Stimulated activated CD8-positive, alpha-beta memory T cell treated with anti-CD3 and anti-CD28 coated beads, Interleukin-7, amount 100 ng/mL, for 1 hour (primary cell): ENCODE measurements around the gene CD226.
A peak's percentile ranks its signal among the peaks of the same experiment; 100 is the strongest.
"Not testable (repeated sequence)": the region's sequence is repeated elsewhere in the genome, so short reads cannot be mapped to it uniquely, and the experiment has no call there.

Experiments
- DNase-seq, 2 donors: peaks; one replicate each; pipeline ENCODE4 v3.0.0-alpha.2; 2020; ENCODE audit warnings: low read depth in 2 of 2

The CD226 gene

DNA sequence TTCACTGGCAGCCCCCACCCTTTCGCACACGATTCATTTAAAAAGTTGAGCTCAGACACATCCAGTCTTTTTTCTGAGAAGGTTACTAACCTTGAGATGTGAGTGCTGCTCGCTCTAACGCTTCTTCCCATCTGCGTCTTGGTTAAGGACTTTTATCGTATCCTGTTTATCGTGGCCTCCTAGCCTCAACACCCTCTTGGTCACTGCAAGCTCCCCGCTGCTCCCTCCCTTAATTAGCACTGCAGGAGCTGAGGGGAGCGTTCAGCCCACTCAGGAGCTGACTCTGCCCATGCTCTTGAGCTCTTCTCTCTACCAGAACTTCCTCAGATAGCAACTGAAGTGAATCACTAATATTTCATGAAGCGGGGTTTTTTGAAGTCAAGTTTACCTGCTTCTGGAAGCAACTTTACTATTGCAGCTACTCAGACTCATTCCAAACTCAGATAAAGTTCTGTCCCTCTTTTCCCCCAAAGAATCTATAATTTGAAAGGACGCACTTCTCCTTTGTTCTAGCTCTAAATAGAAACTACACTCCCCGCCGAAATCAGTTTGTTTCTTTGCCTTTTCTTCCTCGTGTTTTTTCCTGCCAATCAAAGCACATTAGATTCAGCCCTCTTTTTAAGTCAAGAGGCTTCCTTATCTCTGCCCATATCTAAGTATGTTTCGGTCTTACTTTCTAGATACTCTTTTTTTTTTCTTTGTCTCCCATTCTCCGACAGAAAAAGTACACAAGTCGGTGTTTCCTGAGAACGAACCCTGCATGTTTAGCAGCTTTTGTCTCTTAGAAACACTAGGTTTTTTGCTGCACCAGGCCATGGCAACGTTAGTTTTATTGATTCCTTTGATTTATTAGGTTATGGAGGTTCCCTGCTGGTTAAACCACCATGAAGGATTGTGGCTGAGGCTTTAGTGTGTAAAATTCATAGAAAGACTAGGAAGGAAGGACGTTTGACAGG, 9.3 kb upstream of the CD226 start:
- DNase-seq: no peak

DNA sequence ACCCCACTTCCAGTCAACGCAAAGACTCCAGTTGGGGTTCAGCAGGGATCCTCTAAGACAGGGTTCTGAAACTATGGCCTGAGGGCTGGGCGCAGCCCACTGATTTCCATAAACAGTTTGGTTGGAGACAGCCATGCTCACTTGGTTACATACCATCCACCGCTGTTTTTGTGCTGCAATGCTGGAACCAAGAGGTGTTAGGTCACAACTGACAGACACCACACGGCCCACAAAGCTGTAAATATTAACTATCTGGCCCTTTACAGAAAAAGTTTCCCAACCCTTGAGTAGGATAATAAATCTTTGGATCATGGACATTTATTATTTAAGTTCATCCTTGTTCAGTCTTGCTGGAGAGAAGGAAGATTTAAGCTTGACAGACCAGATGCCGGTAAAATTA, 8.4 kb upstream of the CD226 start:
- no peak for DNase-seq

DNA sequence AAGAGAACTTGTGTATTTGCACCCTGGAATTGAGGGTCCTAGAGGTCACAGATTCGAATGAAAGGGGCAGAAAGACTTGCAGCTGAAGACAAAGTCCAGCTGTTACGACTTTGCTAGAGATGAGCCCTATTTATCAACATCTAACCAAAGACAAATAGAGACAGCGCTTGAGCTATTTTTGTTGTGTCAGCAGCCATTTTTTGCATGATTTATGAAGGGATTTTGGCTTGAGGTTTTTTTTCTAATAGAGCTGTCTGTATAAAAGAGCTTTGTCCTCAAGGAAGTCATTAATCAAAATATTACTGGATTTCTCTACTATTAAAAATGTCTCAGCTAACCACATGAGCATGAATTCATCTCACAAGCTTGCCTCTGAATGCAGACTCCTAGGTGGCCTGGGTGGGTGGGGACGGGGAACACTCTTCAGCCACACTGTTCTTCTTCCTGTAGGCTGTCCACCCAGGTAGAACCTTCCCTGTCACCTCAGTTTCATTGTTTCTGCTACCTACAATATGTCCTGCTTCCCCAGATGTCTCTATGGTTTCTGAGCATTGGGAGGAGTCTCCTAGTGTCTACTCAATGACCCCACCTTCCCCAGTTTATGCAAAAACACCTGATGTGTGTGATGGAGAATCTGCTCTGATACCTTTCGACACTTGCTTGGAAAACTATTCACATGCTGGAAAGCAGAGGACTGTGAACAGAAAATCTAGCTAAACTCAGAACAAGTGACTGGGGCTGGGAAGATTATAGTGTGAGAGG, 7.2 kb upstream of the CD226 start:
- DNase-seq: no peak

DNA sequence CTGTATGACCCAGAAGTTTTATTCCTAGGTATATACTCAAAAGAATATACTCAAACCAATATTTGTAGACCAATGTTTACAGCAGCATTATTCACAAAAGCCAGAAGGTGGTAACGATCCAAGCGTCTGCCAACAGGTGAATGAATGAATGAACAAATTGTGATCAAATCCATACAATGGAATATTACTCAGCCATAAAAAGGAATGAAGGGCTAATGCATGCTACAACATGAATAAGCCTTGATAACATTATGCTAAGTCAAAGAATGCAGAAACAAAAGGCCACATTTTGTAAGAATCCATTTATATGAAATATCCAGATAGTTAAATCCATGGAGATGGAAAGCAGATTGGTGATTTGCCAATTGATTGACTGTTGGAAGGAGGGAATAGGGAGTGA, 5.5 kb upstream of the CD226 start:
- no peak for DNase-seq

DNA sequence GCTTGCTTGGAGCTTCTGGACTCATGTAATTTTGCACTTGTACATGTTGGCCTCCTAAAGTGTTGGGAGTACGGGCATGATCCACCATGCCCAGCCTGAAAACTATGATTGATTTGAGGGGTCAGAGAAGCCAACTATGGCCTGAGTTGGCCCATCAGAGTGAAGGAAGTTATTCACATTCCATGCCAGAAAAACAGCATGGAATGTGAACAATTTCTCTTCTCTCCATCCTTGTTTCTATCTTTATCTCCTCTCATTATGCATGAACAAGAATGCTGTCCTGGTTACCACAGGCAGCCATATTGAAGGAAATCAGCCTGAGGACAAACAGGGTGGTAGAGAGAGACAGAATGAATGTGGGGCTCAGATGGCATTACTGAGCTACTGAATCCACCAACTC, 3.5 kb upstream of the CD226 start:
- no peak for DNase-seq

DNA sequence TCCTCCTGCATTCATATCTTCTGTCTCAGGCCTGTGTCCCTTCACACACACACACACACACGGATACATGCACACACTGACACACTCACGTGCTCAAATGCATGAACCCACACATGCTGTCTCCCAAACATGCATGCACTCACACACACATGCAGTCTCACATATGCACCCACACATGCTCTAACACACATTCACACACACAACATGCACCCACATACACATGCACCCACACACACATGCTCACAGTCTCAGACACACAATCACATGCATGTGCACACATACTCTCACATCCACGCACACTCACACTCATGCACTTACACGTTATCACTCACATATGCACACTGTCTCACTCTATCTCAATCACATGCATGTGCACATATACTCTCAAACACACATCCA, 1.9 kb upstream of the CD226 start:
- DNase-seq: no peak

DNA sequence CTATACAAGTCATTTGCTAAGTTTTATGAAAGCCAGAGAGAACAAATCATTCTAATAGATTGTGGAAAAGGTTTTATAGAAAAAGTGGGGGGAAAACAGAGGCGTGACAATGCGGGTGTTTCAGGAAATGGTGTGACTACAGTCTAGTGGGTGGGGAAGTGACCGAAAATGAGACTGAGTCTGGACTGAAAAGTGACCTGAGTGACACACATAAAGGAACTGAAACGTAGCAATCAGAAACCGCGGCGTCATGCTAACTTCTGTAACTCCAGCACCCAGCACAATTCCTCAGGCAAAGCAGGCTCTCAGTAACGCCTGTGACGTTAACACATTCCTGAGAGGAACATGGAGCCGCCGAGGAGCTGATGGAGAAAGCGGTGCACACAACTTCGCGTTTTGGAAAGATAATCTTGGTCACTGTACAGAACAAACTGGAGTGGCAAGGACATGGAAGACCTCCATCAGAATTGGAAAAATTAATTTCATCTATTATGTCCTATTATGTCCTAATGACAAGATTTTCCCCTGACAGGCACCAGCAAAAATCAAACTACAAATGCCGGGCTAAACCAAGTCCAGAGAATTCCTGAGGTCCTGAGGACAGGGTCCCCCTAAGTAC, 1.4 kb upstream of the CD226 start:
- no peak for DNase-seq

DNA sequence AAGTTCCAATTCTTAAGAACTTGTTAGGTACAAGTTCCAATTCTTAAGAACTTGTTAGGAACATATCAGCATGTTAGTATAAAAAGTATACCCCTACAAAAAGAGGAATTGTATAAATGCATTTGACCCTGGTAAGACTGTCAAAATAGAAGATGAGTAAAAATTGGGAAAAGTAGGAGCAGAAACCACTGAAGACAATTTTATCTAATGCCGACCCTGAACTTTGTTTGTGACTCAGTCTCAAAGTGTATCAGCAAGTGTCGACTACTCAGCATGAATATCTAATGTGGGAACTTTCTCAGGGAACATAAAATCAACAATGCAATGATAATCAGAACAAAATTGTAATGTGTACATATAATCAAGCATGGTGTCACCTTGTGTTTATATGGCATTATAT, 583 bp upstream of the CD226 start:
- no peak for DNase-seq

DNA sequence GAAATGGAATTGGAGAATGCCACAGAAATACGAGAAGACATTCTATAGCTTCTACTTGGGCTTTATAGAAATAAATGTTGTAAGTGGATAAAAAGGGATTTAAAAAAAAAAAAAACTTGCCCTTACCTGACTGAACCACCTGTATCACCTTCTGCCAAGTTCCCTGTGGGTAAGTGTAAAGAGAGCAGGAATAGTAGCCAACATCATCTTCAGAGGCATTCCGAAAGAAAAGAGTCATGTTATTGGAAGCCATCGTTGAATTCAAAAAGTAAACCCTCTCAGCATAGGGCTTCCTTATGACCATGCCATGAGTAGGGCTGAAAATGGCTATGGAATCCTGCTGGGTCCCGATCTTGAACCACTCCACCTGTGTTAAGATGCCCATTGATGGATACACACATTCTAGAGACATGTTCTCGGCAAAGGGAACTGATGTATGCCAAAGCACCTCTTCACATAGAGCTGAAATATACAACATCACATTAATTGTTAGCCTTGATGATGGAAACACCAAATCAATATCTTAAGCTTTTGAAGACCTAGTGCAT, 991 bp downstream of the CD226 start:
- DNase-seq: no peak

DNA sequence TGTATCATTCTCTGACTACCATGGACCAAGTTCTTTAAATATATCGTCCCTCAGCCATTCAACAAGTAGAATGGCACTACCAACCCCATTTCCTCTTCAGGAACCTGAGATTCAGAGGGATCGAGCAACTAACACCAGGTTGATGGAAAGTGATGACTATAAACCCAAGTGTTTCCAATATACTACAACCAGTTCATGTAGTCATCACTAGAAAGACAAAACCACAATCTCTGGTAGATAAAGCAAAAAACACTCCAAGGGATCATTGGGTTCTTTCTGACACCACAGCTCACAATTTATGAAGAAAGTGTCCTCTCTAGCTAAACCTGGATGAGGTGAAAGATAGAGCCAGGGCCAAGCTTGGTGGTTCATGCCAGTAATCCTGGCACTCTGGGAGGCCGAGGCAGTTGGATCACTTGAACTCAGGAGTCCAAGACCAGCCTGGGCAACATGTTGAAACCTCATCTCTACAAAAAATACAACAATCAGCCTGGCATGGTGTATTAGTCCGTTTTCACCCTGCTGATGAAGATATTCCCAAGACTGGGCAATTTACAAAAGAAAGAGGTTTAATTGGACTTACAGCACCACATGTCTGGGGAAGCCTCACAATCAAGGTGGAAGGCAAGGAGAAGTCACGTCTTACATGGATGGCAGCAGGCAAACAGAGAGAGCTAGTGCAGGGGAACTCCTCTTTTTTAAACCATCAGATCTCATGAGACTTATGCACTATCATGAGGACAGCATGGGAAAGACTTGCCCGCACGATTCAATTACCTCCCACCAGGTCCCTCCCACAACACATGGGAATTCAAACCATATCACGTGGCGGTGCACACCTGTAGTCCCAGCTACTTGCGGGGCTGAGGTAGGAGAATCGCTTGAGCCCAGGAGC, 2.2 kb downstream of the CD226 start:
- DNase-seq: no peak

DNA sequence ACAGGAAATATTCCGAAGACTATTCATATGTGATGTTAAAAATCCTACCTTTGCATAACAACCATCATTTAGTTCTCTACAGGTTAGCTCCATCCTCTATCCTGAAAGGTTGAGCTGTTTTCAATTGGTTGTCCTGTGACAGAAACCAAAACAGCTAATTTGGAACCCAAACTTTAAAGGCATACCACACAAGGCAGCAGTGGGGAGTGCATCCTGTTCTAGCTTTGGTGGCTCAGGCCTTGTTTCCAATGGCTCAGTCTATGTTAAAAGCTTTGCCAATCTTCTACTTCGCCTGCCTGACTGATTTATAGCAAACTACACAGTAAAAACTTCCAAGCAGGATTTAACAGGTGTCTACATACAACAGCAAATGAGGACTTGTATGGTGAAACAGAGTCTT, 3.2 kb downstream of the CD226 start:
- DNase-seq: no peak

DNA sequence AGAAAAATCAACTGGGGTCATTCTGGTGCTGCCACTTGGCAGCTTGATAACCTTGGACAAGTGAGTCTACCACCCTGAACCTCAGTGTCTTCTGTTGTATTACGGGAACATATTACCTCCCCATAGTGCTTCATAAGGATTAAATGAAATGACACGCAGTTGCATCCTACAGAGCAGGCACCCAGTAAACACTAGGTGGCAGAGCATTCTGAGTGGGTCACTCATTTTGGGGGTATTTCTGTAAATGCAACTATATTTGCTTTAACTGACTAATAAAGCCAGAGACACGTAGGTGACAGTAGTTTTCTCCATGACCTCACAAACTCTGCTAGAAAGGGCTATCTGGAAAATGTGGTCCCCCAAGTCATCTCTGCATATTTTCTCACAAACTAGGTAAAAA, 4.7 kb downstream of the CD226 start:
- no peak for DNase-seq

DNA sequence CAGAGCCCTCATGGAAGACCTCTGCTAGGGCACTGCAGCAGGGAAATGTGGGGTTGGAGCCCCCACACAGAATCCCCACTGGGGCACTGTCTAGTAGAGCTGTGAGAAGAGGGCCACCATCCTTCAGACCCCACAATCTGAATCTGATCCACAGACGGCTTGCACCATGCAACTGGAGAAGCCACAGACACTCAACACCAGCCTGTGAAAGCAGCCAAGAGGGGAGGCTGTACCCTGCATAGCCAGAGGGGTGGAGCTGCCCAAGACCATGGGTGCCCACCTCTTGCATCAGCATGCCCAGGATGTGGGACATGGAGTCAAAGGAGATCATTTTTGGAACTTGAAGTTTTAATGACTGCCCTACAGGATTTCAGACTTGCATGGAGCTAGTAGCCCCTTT, 6.5 kb downstream of the CD226 start:
- DNase-seq: no peak

DNA sequence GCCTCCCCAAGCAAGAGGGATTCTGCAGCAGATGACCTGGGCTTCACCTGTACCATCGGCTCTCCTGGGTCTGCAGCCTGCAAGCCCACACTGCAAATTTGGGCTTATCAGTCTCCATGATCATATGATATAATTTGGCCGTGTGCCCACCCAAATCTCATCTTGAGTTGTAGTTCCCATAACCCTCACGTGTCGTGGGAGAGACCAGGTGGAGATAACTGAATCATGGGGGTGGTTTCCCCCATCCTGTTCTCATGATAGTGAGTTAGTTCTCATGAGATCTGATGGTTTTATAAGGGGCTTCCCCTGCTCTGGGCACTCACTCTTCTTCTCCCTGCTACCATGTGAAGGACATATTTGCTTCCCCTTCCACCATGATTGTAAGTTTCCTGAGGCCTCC, 7.9 kb downstream of the CD226 start:
- not testable (repeated sequence) for DNase-seq

DNA sequence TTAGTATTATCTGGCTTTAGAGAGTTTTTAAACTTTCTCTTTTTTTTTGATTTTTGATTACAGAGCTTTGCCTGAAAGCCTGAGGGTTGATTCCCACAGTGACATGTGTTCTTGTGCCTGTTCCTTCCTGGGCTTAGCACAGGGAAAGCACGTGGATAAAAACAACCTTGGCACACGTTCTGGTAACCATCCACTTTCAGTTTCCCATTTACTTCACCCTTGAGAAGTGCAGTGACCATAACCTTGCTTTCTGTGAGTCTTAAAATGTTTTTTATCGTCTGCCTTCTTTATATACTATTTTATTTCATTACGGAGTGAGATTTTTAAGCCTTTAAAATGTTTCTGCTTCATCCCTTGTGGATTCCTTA, 11.5 kb downstream of the CD226 start:
- DNase-seq: no peak

DNA sequence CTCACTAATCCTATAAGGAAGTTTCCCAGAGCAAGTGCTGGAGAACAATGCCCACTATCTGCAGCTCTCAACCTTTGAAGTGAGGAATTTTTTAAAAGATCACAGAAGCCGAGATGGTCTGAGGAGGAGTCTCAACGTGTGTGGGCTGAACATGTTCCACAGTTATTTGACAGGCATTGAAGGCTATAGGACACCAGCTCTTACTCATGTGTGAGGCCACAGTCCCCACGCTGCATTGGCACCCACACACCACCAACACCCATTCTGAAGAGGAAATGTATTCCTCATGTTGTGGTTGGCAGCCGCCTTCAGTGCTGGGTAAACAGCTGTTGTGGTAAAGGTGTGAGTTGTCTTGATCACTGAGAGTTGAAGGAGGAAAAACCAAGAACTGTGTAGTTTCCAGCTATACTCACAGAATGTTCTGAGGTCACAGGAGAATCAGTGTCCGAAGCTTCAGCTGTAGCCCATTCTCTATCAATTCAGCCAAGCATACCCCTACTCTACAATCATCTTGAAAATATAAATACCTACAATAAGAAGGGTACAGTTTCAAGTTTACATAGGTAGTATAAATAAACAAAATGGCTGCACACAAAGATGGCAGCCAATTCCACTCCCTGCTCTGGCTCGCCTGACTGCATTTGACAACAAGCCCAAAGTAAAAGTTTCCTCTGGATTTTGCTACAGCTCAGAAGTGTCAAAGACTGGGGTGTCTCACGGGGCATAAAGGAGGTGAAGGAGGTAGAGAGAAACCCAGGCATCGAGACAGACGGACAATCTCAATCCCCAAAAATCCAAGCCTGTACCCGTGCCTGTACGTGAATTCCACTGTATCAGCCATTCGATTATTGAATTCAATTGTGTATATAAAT, 12.1 kb downstream of the CD226 start:
- peak; percentile 57 to 65 for DNase-seq

DNA sequence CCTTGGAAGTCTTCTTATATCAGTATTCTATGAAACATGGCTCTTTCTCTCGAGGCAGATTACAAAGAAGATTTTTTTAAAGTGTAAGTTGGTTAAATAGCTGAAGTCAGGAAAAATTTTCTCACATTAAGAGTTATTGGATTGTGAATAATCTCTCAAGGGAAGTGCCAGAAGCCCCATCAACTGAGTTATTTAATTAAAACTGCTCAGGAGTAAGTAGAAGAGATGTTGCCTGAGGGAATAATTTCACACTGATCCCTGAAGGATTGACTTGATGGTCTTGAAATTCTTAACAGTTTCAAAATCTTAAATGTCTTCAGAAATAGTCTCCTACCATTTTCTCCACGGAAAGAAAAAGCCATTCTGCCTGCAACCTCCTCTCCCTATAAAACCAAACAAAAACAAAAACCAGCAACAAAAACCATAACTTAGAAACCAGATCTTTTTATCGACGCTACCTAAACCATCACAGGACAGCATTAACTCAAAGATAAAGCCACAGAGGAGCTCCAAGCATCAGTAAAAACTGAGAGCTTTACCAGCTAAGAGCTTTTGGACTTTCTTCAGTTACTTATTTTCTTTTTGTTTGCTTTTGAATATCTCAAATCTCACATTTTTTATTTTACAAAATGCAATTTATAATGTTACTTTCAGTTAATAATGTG, 12.9 kb downstream of the CD226 start:
- no peak for DNase-seq

DNA sequence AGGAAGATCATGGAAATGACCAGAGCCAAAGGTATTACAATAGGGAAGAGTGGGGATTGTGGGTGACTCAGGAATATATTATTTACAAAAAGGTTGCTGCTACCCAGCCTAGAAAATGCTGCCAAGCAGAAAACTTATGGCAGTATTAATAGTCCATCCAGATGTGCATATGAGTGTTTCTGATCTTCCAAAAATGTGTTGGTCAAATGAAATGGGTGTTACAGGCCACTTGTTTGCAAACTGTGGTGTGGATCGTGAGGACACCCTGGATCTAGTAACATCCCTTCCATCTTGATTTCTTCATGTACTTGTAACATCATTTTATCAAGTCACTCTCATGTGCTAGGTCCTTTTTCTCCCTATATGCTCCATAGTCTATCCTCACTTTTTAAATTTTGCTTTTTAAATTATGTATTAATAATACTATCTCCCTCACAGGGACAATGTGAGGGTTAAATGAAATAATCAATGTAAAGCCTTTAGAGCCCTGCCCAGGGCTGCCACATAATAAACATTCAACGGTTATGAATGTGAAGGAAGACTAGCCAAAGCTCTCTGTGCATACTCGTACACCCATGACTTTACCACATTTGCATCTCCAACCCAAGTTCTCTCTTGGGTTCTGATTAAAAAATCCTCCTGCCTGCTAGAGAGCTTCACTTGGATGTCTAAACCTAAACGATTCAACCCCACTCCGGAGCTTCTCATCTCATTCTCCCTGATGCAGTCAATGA, 18.5 kb downstream of the CD226 start:
- no peak for DNase-seq

DNA sequence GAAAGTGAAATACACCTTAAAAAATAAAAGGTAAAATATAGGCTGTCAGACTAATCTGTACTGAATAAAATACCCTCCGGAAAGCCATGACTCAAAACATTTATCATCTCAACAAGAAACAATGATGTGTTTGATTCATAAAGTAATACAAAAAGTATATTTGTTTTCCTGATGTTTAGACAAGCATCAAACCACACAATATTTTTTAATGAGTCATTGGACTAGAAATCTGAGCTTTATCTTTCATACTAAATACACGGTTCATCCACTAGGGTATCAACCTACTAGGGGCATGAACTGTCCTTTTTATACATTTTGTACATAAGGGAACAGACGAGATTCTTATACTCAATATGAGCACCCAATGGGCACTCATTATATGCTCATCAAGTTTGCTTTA, 31.3 kb downstream of the CD226 start:
- DNase-seq: no peak
